Measurements from ENCODE around the gene CARS1. TPM values are rescaled to one million over a fixed set of nuclear protein-coding genes. Genes with fewer than 3 reads are reported as not detected.
A peak's percentile ranks its signal among the peaks of the same experiment; 100 is the strongest.

The CARS1 gene
- total and polyA plus RNA-seq, 9 of the 15 experiments (the other 6 are each of a cell fraction or from before 2014, with no cell fraction given) = 14.4 to 106 (median 73.6) TPM

- intact Hi-C loops (cut with micrococcal nuclease) = loop anchor here (10.0 kb wide), 1 partner anchor 200 kb away; no protein-coding TSS in a partner anchor
- CTCF ChIA-PET (ENCODE audit: low intra/inter-chr PET ratio) = no interaction called here
- no peak for FAIRE-seq
These were observed 37.1 kb upstream of the CARS1 start for GRCh38 chr11:3094223-3094824.

More at GRCh38 chr11:3094223-3094824, 37.1 kb upstream of the CARS1 start:
- DNase-seq (ENCODE audit: extremely low read depth in 1 of 4, low spot score in 3 of 4) (no peak), ATAC-seq (no peak)
- H3K9ac ChIP-seq (ENCODE audit: insufficient read depth in 1 of 2, low read depth in 2 of 2, low read length in 2 of 2) = peak overlapping the region in 1 of 2 experiments; percentile 4; a peak in 1 of 4 replicates
- WGBS (ENCODE audit: insufficient coverage, low coverage, missing lambda C conversion rate) = 67% methylated on average over 14 of the region's 21 CpGs
- H3K36me3 ChIP-seq (ENCODE audit: control insufficient read depth, insufficient read depth, low read length) = no peaks in the 10 kb centered on the region
- H3K4me2 ChIP-seq (ENCODE audit: insufficient read depth, low read length) = no peak overlapping the region
- no peaks in the 10 kb centered on the region for H3K9me3 ChIP-seq (replicated peaks; ENCODE audit: control insufficient read depth, insufficient read depth, low read depth, low read length)
- H3K27ac ChIP-seq (ENCODE audit: extremely low read depth, low read depth, low read length) = no peak overlapping the region
- peaks cover 10% of the 10 kb centered on the region; the same call in 1 of the 2 replicates for H4K20me1 ChIP-seq (replicated peaks; ENCODE audit: control insufficient read depth, insufficient read depth, low read length)
- no peaks in the 10 kb centered on the region for H3K27me3 ChIP-seq (ENCODE audit: control insufficient read depth in 2 of 2, insufficient read depth in 2 of 2, low read length in 2 of 2)
- H3K4me1 ChIP-seq (replicated peaks in 1 of 2; ENCODE audit: control insufficient read depth in 2 of 2, insufficient read depth in 2 of 2, low read length in 2 of 2) = peaks cover 0 to 34% of the 10 kb centered on the region in 2 experiments; a peak in 2 of 5 replicates
- H3K4me3 ChIP-seq = no peak overlapping the region
- BruUV-seq (replicated peaks) = no TSS peak
- POLR2A ChIA-PET = no interaction called here
- in situ Hi-C loops (cut with MboI) = loop anchor here (5.0 kb wide), 1 partner anchor 52 kb away; no protein-coding TSS in a partner anchor
- H3K9me1 ChIP-seq (ENCODE audit: control insufficient read depth, insufficient read depth, low read length) = no peaks in the 10 kb centered on the region
- H2AFZ ChIP-seq (ENCODE audit: low read depth, low read length) = no peak overlapping the region
- no peaks in the 10 kb centered on the region for H3K79me2 ChIP-seq (ENCODE audit: control insufficient read depth, insufficient read depth, low read length)
- TF ChIP-seq MTA2 (IDR thresholded peaks at IDR 0.05; ENCODE audit: low read depth) = no peak
- TF ChIP-seq SNIP1 (IDR thresholded peaks at IDR 0.05; ENCODE audit: low read depth) = no peak
- no peak for TF ChIP-seq HDAC3 (IDR thresholded peaks at IDR 0.05; ENCODE audit: borderline replicate concordance, partially characterized antibody)
- no peak for TF ChIP-seq ZBTB43 (CRISPR knock-in tag; IDR thresholded peaks at IDR 0.05)
- TF ChIP-seq ZNF274 (IDR thresholded peaks at IDR 0.05; ENCODE audit: borderline replicate concordance, low read depth, low read length) = no peak
- TF ChIP-seq HOXB6 (CRISPR knock-in tag; IDR thresholded peaks at IDR 0.05; ENCODE audit: borderline replicate concordance) = no peak
- no peak for TF ChIP-seq CAMTA2 (CRISPR knock-in tag; conservative IDR thresholded peaks at IDR 0.05)
- no peak for TF ChIP-seq IFI16 (CRISPR knock-in tag; IDR thresholded peaks at IDR 0.05)
- TF ChIP-seq SIN3B (IDR thresholded peaks at IDR 0.05; ENCODE audit: low read depth) = no peak
- TF ChIP-seq C11orf30 (IDR thresholded peaks at IDR 0.05; ENCODE audit: low read depth) = no peak
- no peak for TF ChIP-seq RNF2 (IDR thresholded peaks at IDR 0.05)
- no peak for TF ChIP-seq RHOXF2B (CRISPR knock-in tag; conservative IDR thresholded peaks at IDR 0.05)
- TF ChIP-seq SMARCA5 (IDR thresholded peaks at IDR 0.05) = no peak
- no peak for TF ChIP-seq ZNF217 (CRISPR knock-in tag; IDR thresholded peaks at IDR 0.05)
- no peak for TF ChIP-seq NR1H2 (CRISPR knock-in tag; IDR thresholded peaks at IDR 0.05)
- no peak for TF ChIP-seq ZNF134 (CRISPR knock-in tag; conservative IDR thresholded peaks at IDR 0.05)
